Heart left ventricle (tissue), 16 donors: Measurements from ENCODE around the gene ILF2. TPM values are rescaled to one million over a fixed set of nuclear protein-coding genes. Genes with fewer than 3 reads are reported as not detected.
A peak's percentile ranks its signal among the peaks of the same experiment; 100 is the strongest.

Source experiments
- ATAC-seq, 4 donors: fragments of 200-7000 bp; cut with Tn5 transposase; one replicate each; pipeline ENCODE4 v1.9.1; 2020 to 2022; ENCODE audit warnings: moderate library complexity in 4 of 4, mild to moderate bottlenecking in 3 of 4, moderate number of reproducible peaks in 1 of 4
- DNase-seq, 5 donors: peaks; one replicate each; pipeline ENCODE4 v3.0.0-alpha.2; 2020
- H3K27ac ChIP-seq, 12 donors: fragments of 200-600 bp; sonication (generic) in 4 of 12; one replicate each; pipeline versions ENCODE4 v1.5.0 to v1.8.0; 2016 to 2022; ENCODE audit warnings: mild to moderate bottlenecking in 2 of 12
- H3K27me3 ChIP-seq, 9 donors: fragments of 200-600 bp; sonication (generic) in 2 of 9; one replicate each; pipeline versions ENCODE4 v1.5.1 to v1.8.0; 2016 to 2022; ENCODE audit warnings: mild to moderate bottlenecking in 3 of 9
- H3K36me3 ChIP-seq, 9 donors: fragments of 200-600 bp; sonication (generic) in 2 of 9; one replicate each; pipeline versions ENCODE4 v1.5.0 to v1.8.0; 2018 to 2022; ENCODE audit warnings: mild to moderate bottlenecking in 2 of 9
- H3K4me1 ChIP-seq, 12 donors: fragments of 200-600 bp; sonication (generic) in 4 of 12; one replicate each; pipeline versions ENCODE4 v1.5.0 to v1.8.0; 2016 to 2022; ENCODE audit warnings: mild to moderate bottlenecking in 3 of 12
- H3K4me3 ChIP-seq, 12 donors: fragments of 200-600 bp; sonication (generic) in 4 of 12; one replicate each; pipeline versions ENCODE4 v1.5.0 to v1.8.0; 2017 to 2022; ENCODE audit warnings: mild to moderate bottlenecking in 9 of 12, moderate library complexity in 4 of 12
- H3K9me3 ChIP-seq, 12 donors: fragments of 200-600 bp; sonication (generic) in 4 of 12; one replicate each; pipeline versions ENCODE4 v1.5.0 to v1.8.0; 2016 to 2022; ENCODE audit warnings: mild to moderate bottlenecking in 1 of 12
- CTCF ChIP-seq, 12 donors: fragments of 200-600 bp; sonication (generic) in 4 of 12; IDR thresholded peaks; one replicate each; pipeline versions ENCODE4 v1.5.0 to v1.8.0; 2018 to 2022; ENCODE audit warnings: antibody characterized with exemption in 12 of 12, mild to moderate bottlenecking in 5 of 12
- POLR2A ChIP-seq, 2 donors: fragments of 450-650 bp; IDR thresholded peaks; one replicate each; pipeline ENCODE4 v1.6.1; 2017; ENCODE audit warnings: antibody characterized with exemption in 2 of 2, mild to moderate bottlenecking in 2 of 2, moderate library complexity in 2 of 2
- WGBS, 4 donors: extraction: QIAGEN DNeasy Blood & Tissue Kit in 2 of 4; methylation state at CpG; one replicate each; pipeline versions ENCODE4 v1.1.5 to v1.1.7; 2013 to 2018; 5-methylcytosine and 5-hydroxymethylcytosine counted together
- intact Hi-C, 10 donors: fragments of 100-400 bp; cut with DNase I; formaldehyde crosslinking; loops; one replicate each; pipeline versions ENCODE4 v1.11.1 to v1.14.2; 2022
- polyA plus RNA-seq, 2 donors: library from polyadenylated mRNA; stranded (reverse); fragments of 200-250 nt; gene quantifications; one replicate each; pipeline ENCODE4 v1.2.3, GENCODE V29; 2013
- total RNA-seq, 9 donors: library from RNA; depleted of rRNA in 2 of 9; stranded (reverse); fragments of >200 nt in 2 of 9; fragmentation: NEBNext Ultra II Directional in 3 of 9; extraction: Animal tissue kit (Norgen Biotek cat#: 25700) in 3 of 9; gene quantifications; one replicate each; pipeline versions ENCODE4 v1.1.0 to v1.2.4, GENCODE V29; 2016 to 2023
- donor health status: ischemic (EF 13 %, LVEDD 7.1; RV severe dilation, severe dysfunction).
- donor health status: healthy with polysubstance abuse.
- donor health status: DM: no; HTN: yes; CAD: no.
- donor health status: DM: no; HTN: no; CAD: no.
- donor health status: ischemic (EF 25% LVEDD 6.9; RV normal size, moderate dysfunction).
- donor health status: ischemic (EF 25% LVEDD 5.7; RV mildly dilated, moderate dysfunction).
- donor health status: healthy.
- donor health status: DM: yes; HTN: yes; CAD: no.
- donor health status: ischemic (EF 35%, LVEDD 5.7; RV mildly dilated, moderate dysfunction).
- donor health status: nonischemic (EF 11% LVEDD 7.7; RV severe dilation, severe dysfunction).
- donor health status: DM: yes; HTN: yes; CAD: no.
- donor health status: PGD.
- donor health status: ischemic (EF 29% LVEDD 5.4; RV normal size, mild dysfunction).
- donor health status: nonischemic (EF 23%, LVEDD 6.1; RV moderate dilation, normal function).

ILF2 gene
- total and polyA plus RNA-seq, 11 donors, result 22.1 to 163 (median 74.2) TPM

GRCh38 chr1:153648000-153648643 is 22.7 kb downstream of the ILF2 start:
- Histone ChIP-seq H3K4me3 (no peak overlapping the region), H3K27ac (peak overlapping the region in 2 of 12 donors; percentile 17 to 77), H3K9me3 (no peaks in the 10 kb centered on the region), H3K27me3 (no peaks in the 10 kb centered on the region), H3K36me3 (peaks cover 0 to 45% (median 37%) of the 10 kb centered on the region in 9 donors), H3K4me1 (peaks cover 0 to 56% (median 22%) of the 10 kb centered on the region in 12 donors)
- intact Hi-C loops, result no loop called here
- ATAC-seq, result peak in 2 of 4 donors; percentile 11 to 19
- TF ChIP-seq POLR2A (IDR thresholded peaks at IDR 0.05) (no peak), CTCF (IDR thresholded peaks at IDR 0.05) (no peak)
- WGBS, 4 donors, result 79 to 88% (median 83%) methylated on average over 10 of the region's 10 CpGs
- no peak for DNase-seq

DNA sequence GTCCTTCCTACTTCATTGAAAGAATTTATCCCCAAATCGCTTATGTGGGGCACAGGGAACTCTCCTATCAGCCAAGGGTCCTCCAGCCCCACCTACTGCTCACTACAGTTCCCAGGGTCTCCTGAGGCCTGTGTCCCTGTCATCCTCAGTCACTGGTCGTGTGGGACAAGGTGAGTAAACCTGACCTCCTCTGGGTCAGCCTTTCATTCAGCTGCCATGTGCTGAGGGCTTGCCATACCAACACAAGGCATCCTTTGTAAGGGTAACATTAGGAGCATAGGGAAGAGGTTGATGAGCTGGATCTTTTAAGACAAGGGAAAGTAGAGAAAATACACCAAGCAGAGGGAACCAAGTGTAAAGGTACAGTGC is 23.5 kb downstream of the ILF2 start:
- intact Hi-C loops, result no loop called here
- TF ChIP-seq POLR2A (IDR thresholded peaks at IDR 0.05) (no peak), CTCF (IDR thresholded peaks at IDR 0.05) (no peak)
- Histone ChIP-seq H3K4me3 (no peak overlapping the region), H3K27me3 (no peaks in the 10 kb centered on the region), H3K4me1 (peaks cover 0 to 53% (median 25%) of the 10 kb centered on the region in 12 donors), H3K36me3 (peaks cover 0 to 52% (median 45%) of the 10 kb centered on the region in 9 donors), H3K27ac (peak overlapping the region in 5 of 12 donors; percentile 8 to 77 (median 22)), H3K9me3 (no peaks in the 10 kb centered on the region)
- 48 to 66% (median 53%) methylated on average over 2 of the region's 2 CpGs for WGBS, 4 donors
- ATAC-seq (peak in 3 of 4 donors; percentile 9 to 29 (median 17)), DNase-seq (no peak)

DNA sequence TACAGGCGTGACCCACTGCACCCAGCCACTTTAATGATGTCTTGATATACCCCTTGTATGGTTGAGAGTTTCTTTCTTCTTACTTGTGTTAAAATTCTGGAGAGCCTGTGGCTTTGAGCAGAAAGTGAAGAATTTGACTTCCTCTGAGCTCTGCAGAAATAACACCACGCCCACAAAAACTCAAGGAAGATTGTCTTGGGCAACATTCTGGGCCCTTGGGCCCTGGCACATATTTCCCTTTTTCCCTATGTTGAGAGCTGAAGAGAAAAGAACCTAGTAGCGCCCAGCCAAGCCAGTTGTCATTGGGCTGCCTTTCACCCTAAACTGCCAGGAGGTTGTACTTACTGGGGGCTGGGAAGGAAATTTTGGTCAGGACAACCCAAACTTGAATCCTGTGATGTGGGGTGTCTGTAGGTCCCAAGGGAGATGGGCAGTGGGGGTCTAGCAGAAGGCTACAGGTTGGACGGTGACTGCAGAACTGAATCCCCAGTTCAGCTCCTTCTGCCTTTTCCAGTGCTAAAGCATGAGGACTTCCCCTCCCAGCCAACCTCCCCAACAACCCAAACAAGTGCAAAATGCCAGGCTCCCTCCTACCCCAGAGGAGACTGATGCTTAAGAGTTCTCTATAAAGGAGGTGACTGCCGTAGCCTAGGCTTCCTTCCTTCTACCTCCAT is 24.0 kb downstream of the ILF2 start:
- 84 to 88% (median 85%) methylated on average over 5 of the region's 5 CpGs for WGBS, 4 donors
- Histone ChIP-seq H3K27ac (peak overlapping the region in 4 of 12 donors; percentile 11 to 77 (median 23)), H3K9me3 (no peaks in the 10 kb centered on the region), H3K36me3 (peaks cover 0 to 58% (median 50%) of the 10 kb centered on the region in 9 donors), H3K4me3 (no peak overlapping the region), H3K4me1 (peaks cover 0 to 52% (median 29%) of the 10 kb centered on the region in 12 donors), H3K27me3 (no peaks in the 10 kb centered on the region)
- TF ChIP-seq CTCF (IDR thresholded peaks at IDR 0.05), result no peak
- no peak for TF ChIP-seq POLR2A (IDR thresholded peaks at IDR 0.05)
- ATAC-seq (peak in 3 of 4 donors; percentile 2 to 18 (median 2)), DNase-seq (no peak)
- intact Hi-C loops, result no loop called here

GRCh38 chr1:153643816-153644215 is 27.0 kb downstream of the ILF2 start:
- DNase-seq, result no peak
- Histone ChIP-seq H3K9me3 (no peaks in the 10 kb centered on the region), H3K36me3 (peaks cover 0 to 88% (median 80%) of the 10 kb centered on the region in 9 donors), H3K27ac (peak overlapping the region in 9 of 12 donors; percentile 9 to 61 (median 36)), H3K27me3 (no peaks in the 10 kb centered on the region), H3K4me3 (no peak overlapping the region), H3K4me1 (peaks cover 4 to 62% (median 49%) of the 10 kb centered on the region in 12 donors)
- ATAC-seq, result no peak
- intact Hi-C loops, result no loop called here
- no peak for TF ChIP-seq POLR2A (IDR thresholded peaks at IDR 0.05)
- no peak for TF ChIP-seq CTCF (IDR thresholded peaks at IDR 0.05)
